T-cell (primary cell): ENCODE measurements around the gene SLC2A13. TPM values are rescaled to one million over a fixed set of nuclear protein-coding genes. Genes with fewer than 3 reads are reported as not detected.
"Not testable (repeated sequence)": the region's sequence is repeated elsewhere in the genome, so short reads cannot be mapped to it uniquely, and the experiment has no call there.

Source experiments
- ATAC-seq, 4 experiments: fragments of 200-7000 bp in 3 of 4; fragments of 150-1000 bp in 1 of 4; cut with Tn5 transposase; replicated peaks in 1 of 4; 1 replicate in 3 of 4; 2 replicates in 1 of 4; pipeline ENCODE4 v1.10.0; 2021; ENCODE audit warnings: moderate library complexity in 3 of 4, mild to moderate bottlenecking in 2 of 4, moderate number of reproducible peaks in 1 of 4
- CTCF ChIA-PET, 2 donors: fragments of 300-600 bp; sonication (Branson Sonifier 250); formaldehyde crosslinking; loops; one replicate each; lab custom pipeline; 2022; ENCODE audit warnings: antibody characterized with exemption in 2 of 2; lab: Charles Lee
- POLR2A ChIA-PET, 2 donors: fragments of 300-600 bp; sonication (Branson Sonifier 250); formaldehyde crosslinking; loops; one replicate each; lab custom pipeline; 2022; ENCODE audit warnings: antibody characterized with exemption in 2 of 2; lab: Charles Lee
- DNase-seq, 35 experiments: peaks; one replicate each; pipeline versions ENCODE4 v3.0.0 to v3.0.0-alpha.2; 2013 to 2023
- H3K27ac ChIP-seq: one replicate; pipeline ENCODE4 v1.5.1; 2013; ENCODE audit warnings: low read length
- H3K27me3 ChIP-seq, 2 experiments: replicated peaks in 1 of 2; 1 replicate in 1 of 2; 2 replicates in 1 of 2; pipeline versions ENCODE4 v1.6.1 to v1.7.0; 2013; ENCODE audit warnings: low read length in 1 of 2, mixed read lengths in 1 of 2; ENCODE audit not compliant: control insufficient read depth in 2 of 2, insufficient read depth in 2 of 2; ENCODE audit errors: extremely low read depth in 1 of 2
- H3K36me3 ChIP-seq, 2 donors: 1 replicate in 1 of 2; 2 replicates in 1 of 2; pipeline versions ENCODE4 v1.6.1 to v1.7.0; 2013; ENCODE audit warnings: low read length in 1 of 2; ENCODE audit not compliant: control insufficient read depth in 2 of 2, insufficient read depth in 1 of 2; ENCODE audit errors: extremely low read depth in 1 of 2
- H3K4me1 ChIP-seq, 2 experiments: 1 replicate in 1 of 2; 2 replicates in 1 of 2; pipeline versions ENCODE4 v1.6.1 to v1.7.0; 2013; ENCODE audit warnings: low read length in 2 of 2, mixed read lengths in 1 of 2; ENCODE audit not compliant: insufficient read depth in 2 of 2, control insufficient read depth in 1 of 2; ENCODE audit errors: extremely low read depth in 1 of 2
- H3K4me3 ChIP-seq, 2 donors: 1 replicate in 1 of 2; 2 replicates in 1 of 2; pipeline versions ENCODE4 v1.5.1 to v1.7.0; 2013; ENCODE audit warnings: mild to moderate bottlenecking in 2 of 2, low read length in 1 of 2, moderate library complexity in 1 of 2; ENCODE audit not compliant: control insufficient read depth in 1 of 2; ENCODE audit errors: extremely low read depth in 1 of 2
- H3K9me3 ChIP-seq: 2 replicates; pipeline ENCODE4 v1.7.0; 2013
- H3K27ac Mint-ChIP-seq, 2 donors: one replicate each; pipeline ENCODE4 v1.8.0; 2020 to 2021; ENCODE audit warnings: mild to moderate bottlenecking in 2 of 2, mixed read lengths in 2 of 2
- H3K27me3 Mint-ChIP-seq, 2 donors: one replicate each; pipeline ENCODE4 v1.8.0; 2021 to 2022; ENCODE audit warnings: mixed read lengths in 2 of 2
- H3K36me3 Mint-ChIP-seq: one replicate; pipeline ENCODE4 v1.8.0; 2021; ENCODE audit warnings: mixed read lengths
- H3K4me1 Mint-ChIP-seq, 3 donors: one replicate each; pipeline ENCODE4 v1.8.0; 2020 to 2022; ENCODE audit warnings: mixed read lengths in 3 of 3, mild to moderate bottlenecking in 1 of 3
- H3K4me3 Mint-ChIP-seq, 3 donors: one replicate each; pipeline ENCODE4 v1.8.0; 2020 to 2022; ENCODE audit warnings: mild to moderate bottlenecking in 3 of 3, mixed read lengths in 3 of 3, moderate library complexity in 3 of 3
- H3K9me3 Mint-ChIP-seq, 3 donors: one replicate each; pipeline ENCODE4 v1.8.0; 2020 to 2022; ENCODE audit warnings: mixed read lengths in 3 of 3
- WGBS: methylation state at CpG from one replicate; pipeline ENCODE4 v1.1.5; 2013; ENCODE audit warnings: missing lambda C conversion rate; ENCODE audit not compliant: insufficient coverage; 5-methylcytosine and 5-hydroxymethylcytosine counted together
- total RNA-seq, 35 experiments: library from RNA in 6 of 35; stranded (reverse) in 6 of 35; fragments of 120-200 nt in 1 of 35; gene quantifications; one replicate each; pipeline versions ENCODE4 v1.2.1 to v1.2.4 and lab custom pipeline; 2013 to 2026

The SLC2A13 gene
- total RNA-seq, 5 donors from 2014 or later (not counting 1 experiment from before 2014, with no cell fraction given), result 4.2 to 6.0 (median 5.1) TPM

DNA sequence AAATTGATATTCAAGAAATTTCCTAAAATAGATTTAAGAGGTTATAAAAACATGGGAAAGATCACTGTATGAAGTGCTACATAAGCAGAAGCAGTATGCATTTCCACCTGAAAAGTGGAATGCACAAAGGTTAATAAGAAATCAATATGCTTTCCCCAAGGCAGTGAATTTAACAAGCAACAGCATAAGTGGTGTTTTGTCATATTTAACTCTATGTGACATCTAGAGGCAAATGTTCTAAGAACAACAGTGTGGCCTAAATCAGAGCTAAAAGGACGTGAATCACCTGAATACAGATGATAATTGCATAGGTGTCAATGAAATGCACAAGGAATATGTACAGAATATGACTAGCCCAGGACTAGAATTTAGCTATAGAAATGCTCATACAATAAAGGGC is 49.5 kb downstream of the SLC2A13 start:
- Mint-ChIP-seq H3K27ac (no peak overlapping the region), H3K4me3 (no peak overlapping the region), H3K4me1 (peaks cover 0 to 2% (median 0%) of the 10 kb centered on the region in 3 donors), H3K27me3 (peaks cover 0 to 7% of the 10 kb centered on the region in 2 donors), H3K36me3 (no peaks in the 10 kb centered on the region), H3K9me3 (no peaks in the 10 kb centered on the region)
- Histone ChIP-seq H3K4me1 (no peaks in the 10 kb centered on the region), H3K27me3 (no peaks in the 10 kb centered on the region), H3K36me3 (no peaks in the 10 kb centered on the region), H3K9me3 (no peaks in the 10 kb centered on the region), H3K27ac (no peak overlapping the region), H3K4me3 (no peak overlapping the region)
- ChIA-PET CTCF (no interaction called here), POLR2A (no interaction called here)
- no peak for ATAC-seq
- no peak for DNase-seq
- WGBS, result no CpG with 5 or more reads among the region's 1 CpG

DNA sequence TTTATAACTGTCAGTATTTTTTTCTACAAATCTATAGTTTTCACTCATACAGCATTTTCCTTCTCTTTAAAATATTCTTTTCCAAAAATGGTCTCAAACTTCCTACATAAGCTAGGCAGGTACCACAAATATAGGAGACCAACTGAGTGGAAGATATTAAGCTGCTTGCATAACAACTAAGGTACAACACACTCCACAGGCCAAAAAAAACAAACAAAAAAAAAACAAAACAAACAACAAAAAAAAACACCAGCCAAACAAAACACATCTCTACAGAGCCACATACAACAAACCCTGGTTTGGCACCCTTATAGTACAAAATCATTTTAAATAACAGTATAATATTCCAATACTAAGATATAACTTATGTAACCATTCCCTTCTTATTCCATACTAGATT is 50.1 kb downstream of the SLC2A13 start:
- H3K36me3 Mint-ChIP-seq, result no peaks in the 10 kb centered on the region
- no peak overlapping the region for H3K4me3 Mint-ChIP-seq
- no peak overlapping the region for H3K4me3 ChIP-seq
- H3K9me3 Mint-ChIP-seq, result no peaks in the 10 kb centered on the region
- H3K27ac Mint-ChIP-seq, result no peak overlapping the region
- no peaks in the 10 kb centered on the region for H3K4me1 ChIP-seq
- ATAC-seq (no peak), DNase-seq (no peak)
- ChIA-PET CTCF (interaction anchor here in 1 of 2 donors (0.6 kb wide), 1 partner anchor 80 kb away, joined by 4 read pairs; no protein-coding TSS in a partner anchor), POLR2A (no interaction called here)
- no peak overlapping the region for H3K27ac ChIP-seq
- peaks cover 0 to 7% of the 10 kb centered on the region in 2 donors for H3K27me3 Mint-ChIP-seq
- H3K27me3 ChIP-seq, result no peaks in the 10 kb centered on the region
- peaks cover 0 to 2% (median 0%) of the 10 kb centered on the region in 3 donors for H3K4me1 Mint-ChIP-seq
- no peaks in the 10 kb centered on the region for H3K36me3 ChIP-seq
- H3K9me3 ChIP-seq, result no peaks in the 10 kb centered on the region

DNA sequence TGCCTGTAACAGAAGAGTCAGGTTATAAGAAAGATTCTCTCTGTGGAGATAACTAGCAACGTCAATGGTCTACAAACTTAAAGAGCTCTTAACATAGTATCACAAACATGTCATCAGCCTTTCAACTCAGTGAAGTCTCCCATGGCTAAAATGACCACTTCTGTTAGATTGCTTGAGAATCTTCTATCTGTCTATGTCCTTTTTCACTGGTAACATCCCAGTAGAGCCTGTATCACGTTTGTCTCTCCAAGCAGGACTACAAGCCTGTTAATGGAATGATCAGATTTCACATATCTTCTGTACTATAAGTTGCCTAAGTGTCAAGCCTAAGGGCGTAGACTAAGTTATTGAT is 50.7 kb downstream of the SLC2A13 start:
- Mint-ChIP-seq H3K27ac (no peak overlapping the region), H3K4me1 (peaks cover 0 to 2% (median 0%) of the 10 kb centered on the region in 3 donors), H3K9me3 (no peaks in the 10 kb centered on the region), H3K4me3 (no peak overlapping the region), H3K36me3 (no peaks in the 10 kb centered on the region), H3K27me3 (peaks cover 0 to 7% of the 10 kb centered on the region in 2 donors)
- DNase-seq (no peak), ATAC-seq (no peak)
- Histone ChIP-seq H3K27ac (no peak overlapping the region), H3K4me3 (no peak overlapping the region), H3K27me3 (no peaks in the 10 kb centered on the region), H3K4me1 (no peaks in the 10 kb centered on the region), H3K36me3 (no peaks in the 10 kb centered on the region), H3K9me3 (no peaks in the 10 kb centered on the region)
- CTCF ChIA-PET, result interaction anchor here in 1 of 2 donors (0.6 kb wide), 1 partner anchor 79 kb away, joined by 4 read pairs; no protein-coding TSS in a partner anchor
- 88% methylated on average over 1 of the region's 3 CpGs for WGBS
- POLR2A ChIA-PET, result no interaction called here

DNA sequence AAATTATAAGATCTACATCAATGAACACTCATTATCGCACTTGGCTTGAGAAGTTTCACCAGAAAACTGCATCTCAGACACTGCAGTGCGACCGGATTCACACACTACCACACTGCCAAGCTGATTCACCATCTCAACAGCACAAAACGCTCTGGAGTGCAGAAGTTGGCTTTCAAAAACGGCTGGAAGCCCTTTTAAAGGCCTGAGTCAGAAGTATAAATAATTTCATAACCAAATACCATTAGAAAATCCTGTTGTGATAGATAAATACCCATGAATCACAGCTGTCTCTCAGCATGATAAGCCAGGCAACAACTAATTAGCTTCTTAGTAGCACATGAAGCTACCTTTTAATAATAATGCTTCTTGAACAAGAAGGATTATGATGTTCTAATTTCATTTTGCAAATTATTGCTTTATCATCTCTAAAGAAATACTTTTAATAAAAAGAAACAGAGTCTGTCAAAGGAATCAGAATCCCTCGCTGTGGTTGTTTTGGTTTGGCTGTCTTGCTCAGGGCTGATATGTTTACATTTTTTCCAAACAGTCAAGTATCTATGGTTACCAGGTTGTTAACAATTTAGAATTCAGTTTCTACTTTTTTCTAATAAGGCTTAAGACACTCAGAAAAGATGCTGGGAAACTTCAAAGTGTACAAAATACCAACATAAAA is 51.2 kb downstream of the SLC2A13 start:
- Histone ChIP-seq H3K36me3 (no peaks in the 10 kb centered on the region), H3K27ac (no peak overlapping the region), H3K27me3 (no peaks in the 10 kb centered on the region), H3K4me3 (no peak overlapping the region), H3K4me1 (no peaks in the 10 kb centered on the region), H3K9me3 (no peaks in the 10 kb centered on the region)
- DNase-seq (no peak), ATAC-seq (no peak)
- Mint-ChIP-seq H3K27ac (no peak overlapping the region), H3K4me3 (no peak overlapping the region), H3K27me3 (peaks cover 0 to 7% of the 10 kb centered on the region in 2 donors), H3K4me1 (peaks cover 0 to 2% (median 0%) of the 10 kb centered on the region in 3 donors), H3K9me3 (no peaks in the 10 kb centered on the region), H3K36me3 (no peaks in the 10 kb centered on the region)
- 82% methylated on average over 2 of the region's 6 CpGs for WGBS
- ChIA-PET CTCF (interaction anchor here in 1 of 2 donors (0.7 to 0.8 kb wide), 2 partner anchors 9 to 44 kb away, joined by 3 to 5 read pairs; no protein-coding TSS in a partner anchor), POLR2A (no interaction called here)

DNA sequence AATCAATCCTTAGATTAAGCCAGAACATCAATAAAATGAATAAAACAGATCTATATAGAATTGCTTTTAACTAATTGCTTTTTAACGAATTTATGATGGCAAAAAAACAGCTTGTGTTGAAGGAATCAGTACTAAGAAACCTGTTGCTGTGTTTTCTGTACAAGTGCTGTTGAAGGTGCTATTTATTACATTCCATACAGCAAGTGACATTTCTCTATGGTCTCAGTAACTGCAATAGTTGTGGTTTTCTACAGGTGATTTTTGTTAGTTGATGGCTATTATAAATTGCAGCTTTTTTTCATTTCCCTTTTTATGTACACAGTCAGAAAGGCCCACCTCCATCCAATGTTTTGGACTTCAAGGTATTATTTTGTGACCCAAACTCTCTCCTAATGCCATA is 56.6 kb downstream of the SLC2A13 start:
- no peak for DNase-seq
- H3K27me3 Mint-ChIP-seq, result no peaks in the 10 kb centered on the region
- Histone ChIP-seq H3K4me1 (no peaks in the 10 kb centered on the region), H3K27ac (no peak overlapping the region), H3K9me3 (no peaks in the 10 kb centered on the region), H3K27me3 (no peaks in the 10 kb centered on the region), H3K36me3 (no peaks in the 10 kb centered on the region), H3K4me3 (no peak overlapping the region)
- H3K4me3 Mint-ChIP-seq, result no peak overlapping the region
- no peak overlapping the region for H3K27ac Mint-ChIP-seq
- ChIA-PET CTCF (no interaction called here), POLR2A (no interaction called here)
- no peaks in the 10 kb centered on the region for H3K9me3 Mint-ChIP-seq
- no peaks in the 10 kb centered on the region for H3K36me3 Mint-ChIP-seq
- no CpG with 5 or more reads among the region's 1 CpG for WGBS
- no peak for ATAC-seq
- H3K4me1 Mint-ChIP-seq, result no peaks in the 10 kb centered on the region

DNA sequence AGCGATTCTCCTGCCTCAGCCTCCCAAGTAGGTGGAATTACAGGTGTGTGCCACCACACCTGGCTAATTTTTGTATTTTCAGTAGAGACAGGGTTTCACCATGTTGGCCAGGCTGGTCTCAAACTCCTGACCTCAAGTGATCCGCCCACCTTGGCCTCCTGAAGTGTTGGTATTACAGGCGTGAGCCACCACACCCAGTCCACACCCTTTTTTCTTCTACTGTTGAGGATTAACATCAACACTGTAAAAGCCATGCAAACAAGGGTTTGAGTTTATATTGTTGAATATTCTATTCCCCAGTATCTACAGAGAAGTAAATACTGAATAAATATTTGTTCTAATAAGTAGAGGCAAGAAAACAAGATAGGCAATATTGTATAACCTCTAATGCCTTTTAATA is 58.9 kb downstream of the SLC2A13 start:
- H3K27me3 ChIP-seq, H3K9me3 Mint-ChIP-seq, H3K4me1 Mint-ChIP-seq, H3K4me1 ChIP-seq, H3K27ac ChIP-seq, H3K4me3 ChIP-seq, H3K36me3 ChIP-seq, H3K27ac Mint-ChIP-seq, H3K36me3 Mint-ChIP-seq, H3K4me3 Mint-ChIP-seq, ATAC-seq, H3K27me3 Mint-ChIP-seq, POLR2A ChIA-PET, H3K9me3 ChIP-seq, CTCF ChIA-PET, DNase-seq: not testable (repeated sequence)
- 100% methylated on average over 1 of the region's 3 CpGs for WGBS
